ENCODE data around the gene CFB.
A peak's percentile ranks its signal among the peaks of the same experiment; 100 is the strongest.

The CFB gene

DNA sequence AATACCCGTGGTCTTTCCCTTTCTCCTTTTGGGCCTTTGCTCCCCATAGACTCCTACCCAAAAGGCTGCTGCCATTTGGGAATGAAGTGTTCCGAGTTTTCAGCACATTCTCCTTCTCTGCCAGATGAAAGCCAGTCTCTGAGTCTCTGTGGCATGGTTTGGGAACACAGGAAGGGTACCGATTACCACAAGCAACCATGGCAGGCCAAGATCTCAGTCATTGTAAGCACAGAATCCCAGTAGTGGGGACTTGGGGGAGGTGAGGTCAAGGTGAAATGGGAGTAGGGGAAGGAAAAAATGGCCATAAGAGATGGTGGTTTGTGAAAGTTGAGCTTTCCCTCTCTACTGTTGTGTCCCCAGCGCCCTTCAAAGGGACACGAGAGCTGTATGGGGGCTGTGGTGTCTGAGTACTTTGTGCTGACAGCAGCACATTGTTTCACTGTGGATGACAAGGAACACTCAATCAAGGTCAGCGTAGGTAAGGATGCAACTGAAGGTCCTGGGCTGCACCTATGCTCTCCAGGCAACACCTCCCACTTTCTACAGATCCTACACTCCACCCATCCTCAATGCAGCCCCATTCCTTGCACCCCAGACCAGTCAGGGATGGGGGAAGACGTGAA, 4.1 kb downstream of the CFB start:
- DNase-seq, result no peak

DNA sequence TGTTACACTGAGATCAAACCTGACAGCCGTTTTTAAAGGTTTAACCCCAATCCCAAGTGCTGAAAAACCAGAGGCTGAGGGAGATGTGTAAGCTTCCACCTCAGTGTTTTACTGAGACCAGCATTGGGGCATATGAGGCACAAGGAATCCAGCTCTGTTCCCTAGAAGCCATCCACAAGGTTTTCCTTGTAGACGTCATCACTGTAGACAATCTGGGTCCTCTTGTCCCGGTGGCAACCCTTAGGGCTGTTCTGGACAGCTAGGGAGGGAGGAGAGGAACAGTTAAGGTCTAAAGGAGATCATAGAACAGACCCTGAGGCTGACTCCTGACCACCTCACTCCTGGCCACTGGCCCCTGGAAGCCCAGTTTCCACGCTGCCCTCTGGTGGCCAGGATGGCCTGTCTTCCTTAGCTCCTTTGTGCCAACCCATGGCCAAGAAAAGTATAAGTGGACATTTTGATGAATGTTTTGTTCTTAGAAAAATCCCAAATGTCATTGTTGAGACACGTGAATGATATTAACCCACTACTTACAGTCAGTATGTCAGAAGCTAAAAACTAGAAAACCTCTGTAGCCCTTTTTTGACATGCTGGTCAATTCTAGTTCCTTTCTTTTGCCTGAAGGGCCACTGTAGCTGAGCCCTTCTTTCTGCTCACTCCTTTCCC, 6.4 kb downstream of the CFB start:
- DNase-seq, result peak; percentile 51

DNA sequence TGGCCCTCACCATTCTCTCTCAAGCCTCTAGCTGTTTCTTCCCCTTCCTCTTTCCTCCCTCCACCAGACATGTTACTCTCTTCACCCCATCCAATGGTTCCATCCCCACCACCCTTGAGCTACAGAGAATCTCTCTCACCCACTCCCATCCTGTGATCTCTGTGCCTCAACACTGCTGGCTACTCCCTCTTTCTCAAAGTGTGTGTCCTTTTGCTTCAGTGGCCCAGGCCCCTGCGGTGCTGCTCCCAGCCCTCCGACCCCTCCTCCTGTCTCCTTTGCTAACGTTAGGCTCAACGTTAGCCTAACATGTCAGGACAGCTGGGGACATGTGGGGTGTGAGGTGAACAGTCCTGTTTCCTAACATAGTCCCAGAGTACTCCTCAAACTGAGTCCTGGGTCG, 7.0 kb downstream of the CFB start:
- DNase-seq, result no peak

DNA sequence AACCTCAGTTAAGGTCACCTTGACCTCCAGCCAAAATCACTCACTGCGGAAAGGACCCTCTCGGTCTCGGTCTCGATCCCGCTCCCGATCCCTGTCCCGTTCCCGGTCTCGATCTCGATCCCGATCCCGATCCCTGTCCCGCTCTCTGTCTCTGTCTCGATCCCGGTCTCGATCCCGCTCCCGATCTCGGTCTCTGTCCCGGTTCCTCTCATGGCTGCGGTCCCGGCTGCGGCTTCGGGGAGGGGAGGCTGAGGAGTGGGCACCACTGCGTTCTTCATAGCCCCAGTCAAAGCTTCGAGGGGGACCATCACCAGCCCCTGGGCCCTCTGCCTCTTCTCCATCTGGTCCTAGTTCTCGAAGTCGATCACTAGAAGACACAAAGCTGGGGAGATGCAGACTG, 8.6 kb downstream of the CFB start:
- DNase-seq, result no peak

DNA sequence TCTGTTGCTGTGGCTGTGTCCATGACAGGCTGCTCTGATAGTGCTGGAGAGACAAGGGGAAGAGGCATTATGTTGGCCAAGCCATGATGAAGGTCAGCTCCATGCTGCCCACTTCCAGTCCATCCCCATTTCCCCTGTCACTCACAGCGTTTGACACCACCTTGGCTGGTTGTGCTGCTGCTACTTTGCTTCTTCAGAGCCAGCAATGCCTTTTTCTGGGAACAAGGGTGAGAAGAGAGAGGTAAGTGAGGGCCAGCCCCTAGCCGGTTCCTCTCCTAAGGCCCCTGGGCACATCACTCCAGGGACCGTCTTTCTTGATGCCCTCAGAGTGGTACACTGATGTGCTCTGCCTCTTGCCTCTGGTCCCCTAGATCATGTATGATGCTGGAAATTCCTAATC, 10.9 kb downstream of the CFB start:
- no peak for DNase-seq

DNA sequence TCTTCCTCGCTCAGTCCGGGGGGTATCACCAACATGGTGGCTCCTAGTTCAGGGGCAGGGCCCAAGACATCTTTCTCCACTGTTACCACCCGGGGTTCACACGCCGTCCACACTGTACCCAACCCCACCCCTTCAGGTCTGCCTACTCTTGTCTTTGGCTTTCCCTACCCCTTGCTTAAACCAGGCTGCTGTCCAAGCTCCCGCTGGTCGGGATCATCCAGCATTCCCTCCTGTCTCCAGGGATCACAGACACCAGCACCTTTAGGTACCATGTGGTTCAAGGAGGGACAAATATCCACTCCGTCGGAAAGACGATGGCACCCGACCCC, 12.5 kb downstream of the CFB start:
- DNase-seq, result no peak

DNA sequence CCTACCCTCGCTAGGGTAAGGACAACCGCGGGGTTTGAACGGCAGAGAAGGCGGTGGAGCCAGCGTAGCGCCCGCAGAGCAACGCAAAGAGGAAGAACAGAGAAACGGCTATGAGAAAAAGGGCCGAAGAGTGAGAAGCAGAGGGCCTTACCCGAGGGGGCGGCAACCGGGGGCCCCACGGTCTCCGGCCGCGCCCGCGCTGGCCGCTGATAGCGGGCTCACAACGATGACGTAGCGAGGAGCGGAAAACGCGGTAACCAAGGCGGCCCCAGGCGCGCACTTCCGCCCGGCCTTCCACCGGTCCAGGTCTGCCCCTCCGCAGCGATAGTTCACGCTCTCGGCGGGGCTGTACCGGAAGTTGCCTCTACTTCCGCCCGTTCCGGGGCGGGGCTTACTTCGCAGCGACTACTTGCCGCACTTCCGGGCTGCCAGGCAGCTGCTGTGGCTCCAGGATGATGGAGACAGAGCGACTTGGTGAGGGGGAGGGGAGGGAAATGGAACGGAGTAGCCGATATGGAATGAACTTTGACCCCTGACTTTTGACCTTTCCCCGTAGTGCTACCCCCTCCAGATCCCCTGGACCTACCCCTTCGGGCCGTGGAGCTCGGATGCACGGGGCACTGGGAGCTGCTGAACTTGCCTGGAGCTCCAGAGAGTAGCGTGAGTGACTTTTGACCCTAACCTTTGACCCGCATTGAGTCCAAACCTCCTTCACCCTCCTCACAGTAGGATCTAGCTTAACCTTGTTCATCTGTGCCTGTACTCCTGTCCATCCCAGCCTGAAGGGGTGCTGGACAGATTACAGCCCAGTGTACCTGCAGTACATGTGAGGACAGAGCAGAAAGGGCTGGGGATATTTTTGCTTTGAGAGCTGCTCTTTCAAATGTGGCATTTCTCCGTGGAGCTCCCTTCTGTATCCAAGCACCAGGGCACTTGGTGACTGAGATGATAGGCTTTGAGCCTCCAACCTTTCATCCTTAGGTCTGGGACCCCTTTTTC, 13.1 kb downstream of the CFB start, which contains the start of the genes NELFE and SKIC2:
NELFE (minus strand) TSS at position 231 of the 999 bp plus-strand sequence. CDS start 525 bp downstream, outside the sequence.
SKIC2 (plus strand) TSS at position 435 of the 999 bp plus-strand sequence; CDS start at position 453, 18 bp downstream.
- peak; percentile 99 for DNase-seq

DNA sequence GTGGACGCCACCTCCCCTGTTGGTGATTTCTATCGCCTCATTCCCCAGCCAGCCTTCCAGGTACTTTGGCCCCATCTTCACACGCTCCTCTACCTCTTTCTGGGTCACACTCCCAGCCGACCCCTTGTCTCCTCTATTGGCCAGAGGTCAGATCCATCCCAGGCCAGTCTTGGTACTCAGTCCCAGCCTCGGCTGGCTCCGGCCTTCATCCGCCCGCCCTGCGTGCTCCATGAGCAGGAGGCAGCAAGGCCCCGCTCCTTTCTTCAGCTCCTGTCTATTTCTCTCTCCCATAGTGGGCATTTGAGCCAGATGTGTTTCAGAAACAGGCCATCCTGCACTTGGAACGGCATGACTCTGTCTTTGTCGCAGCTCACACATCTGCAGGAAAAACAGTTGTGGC, 15.7 kb downstream of the CFB start:
- no peak for DNase-seq

DNA sequence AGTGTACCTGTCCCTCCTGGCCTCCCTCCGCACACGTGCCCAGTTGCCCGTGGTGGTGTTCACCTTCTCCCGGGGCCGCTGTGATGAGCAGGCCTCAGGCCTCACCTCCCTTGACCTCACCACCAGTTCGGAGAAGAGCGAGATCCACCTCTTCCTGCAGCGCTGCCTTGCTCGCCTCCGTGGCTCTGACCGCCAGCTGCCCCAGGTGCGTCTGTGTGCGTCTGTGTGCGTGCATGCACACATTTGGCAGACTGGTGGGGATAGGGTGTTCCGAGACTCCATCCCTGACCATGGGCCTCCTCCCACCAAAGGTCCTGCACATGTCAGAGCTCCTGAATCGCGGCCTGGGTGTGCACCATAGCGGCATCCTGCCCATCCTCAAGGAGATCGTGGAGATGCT, 18.0 kb downstream of the CFB start:
- DNase-seq, result no peak

DNA sequence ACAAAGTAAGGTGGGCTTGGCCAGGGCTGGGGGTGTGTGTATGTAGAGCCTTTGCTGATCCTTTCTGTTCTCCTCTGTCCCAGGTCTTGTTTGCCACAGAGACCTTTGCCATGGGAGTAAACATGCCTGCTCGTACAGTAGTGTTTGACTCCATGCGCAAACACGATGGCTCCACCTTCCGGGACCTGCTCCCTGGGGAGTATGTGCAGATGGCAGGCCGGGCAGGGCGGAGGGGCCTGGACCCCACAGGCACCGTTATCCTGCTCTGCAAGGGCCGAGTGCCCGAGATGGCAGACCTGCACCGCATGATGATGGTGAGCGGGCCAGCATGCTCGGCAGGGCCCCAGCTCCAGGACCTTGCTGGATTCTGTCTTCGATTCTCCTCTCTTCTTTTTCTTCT, 19.8 kb downstream of the CFB start:
- no peak for DNase-seq

DNA sequence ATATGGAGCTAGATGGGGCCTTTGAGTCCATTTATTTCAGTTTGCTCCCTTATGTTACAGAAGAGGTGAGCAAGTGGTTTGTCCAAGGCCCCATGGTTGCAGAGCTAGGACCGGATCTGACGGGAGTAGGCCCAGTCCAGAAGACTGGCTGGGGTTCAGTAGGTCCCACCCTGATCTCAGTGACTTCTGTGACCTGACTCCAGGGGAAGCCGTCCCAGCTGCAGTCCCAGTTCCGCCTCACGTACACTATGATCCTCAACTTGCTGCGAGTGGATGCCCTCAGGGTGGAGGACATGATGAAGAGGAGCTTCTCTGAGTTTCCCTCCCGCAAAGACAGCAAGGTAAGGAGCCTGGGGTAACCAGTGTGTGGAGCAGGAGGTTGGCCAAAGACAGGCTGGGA, 20.6 kb downstream of the CFB start:
- no peak for DNase-seq

DNA sequence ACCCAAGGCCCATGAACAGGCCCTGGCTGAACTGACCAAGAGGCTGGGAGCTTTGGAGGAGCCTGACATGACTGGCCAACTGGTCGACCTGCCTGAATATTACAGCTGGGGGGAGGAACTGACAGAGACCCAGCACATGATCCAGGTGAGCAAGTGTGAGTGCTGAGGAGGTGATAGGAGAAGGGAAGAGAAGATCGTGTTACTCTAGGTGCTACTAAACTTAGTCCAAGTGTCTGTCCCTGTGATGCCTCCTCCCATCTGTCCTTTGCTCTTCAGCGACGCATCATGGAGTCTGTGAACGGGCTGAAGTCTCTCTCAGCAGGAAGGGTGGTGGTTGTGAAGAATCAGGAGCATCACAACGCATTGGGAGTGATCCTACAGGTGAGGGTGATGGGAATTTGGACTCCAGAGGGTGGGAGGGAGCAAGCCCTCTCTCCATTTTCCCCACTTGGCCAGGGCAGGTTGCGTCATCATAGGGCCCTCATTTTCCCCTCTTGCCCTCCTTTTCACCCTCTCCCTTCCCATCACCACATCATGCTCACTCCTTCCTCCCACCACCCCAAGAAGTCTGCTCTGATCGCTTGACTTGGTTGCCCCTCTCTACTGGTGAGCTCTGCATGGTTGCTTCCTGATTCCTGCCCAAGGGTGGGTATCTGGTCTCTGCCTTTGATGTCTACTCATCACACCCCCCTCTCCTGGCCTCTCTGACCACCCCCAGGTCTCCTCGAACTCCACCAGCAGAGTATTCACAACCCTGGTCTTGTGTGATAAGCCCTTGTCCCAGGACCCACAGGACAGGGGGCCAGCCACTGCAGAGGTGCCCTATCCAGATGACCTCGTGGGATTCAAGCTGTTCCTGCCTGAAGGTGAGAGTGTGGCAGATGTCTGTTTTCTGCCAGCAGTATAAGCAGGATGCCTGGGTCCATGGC, 21.4 kb downstream of the CFB start:
- DNase-seq, result no peak

DNA sequence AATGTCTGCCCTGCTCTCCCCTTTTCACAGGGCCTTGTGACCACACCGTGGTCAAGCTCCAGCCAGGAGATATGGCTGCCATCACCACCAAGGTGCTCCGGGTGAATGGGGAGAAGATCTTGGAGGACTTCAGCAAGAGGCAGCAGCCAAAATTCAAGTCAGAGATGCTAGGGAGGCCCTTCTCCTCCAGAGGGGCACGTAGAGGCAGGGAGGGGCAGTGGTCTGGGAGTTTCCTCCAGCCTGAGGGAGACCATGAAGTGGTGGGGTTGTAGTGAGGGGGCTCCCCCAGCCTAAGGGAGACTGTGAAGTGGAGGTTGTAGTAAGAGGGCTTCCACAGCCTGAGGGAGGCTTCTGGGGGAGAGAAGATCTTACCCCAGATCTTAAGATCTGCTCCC, 22.0 kb downstream of the CFB start:
- no peak for DNase-seq

DNA sequence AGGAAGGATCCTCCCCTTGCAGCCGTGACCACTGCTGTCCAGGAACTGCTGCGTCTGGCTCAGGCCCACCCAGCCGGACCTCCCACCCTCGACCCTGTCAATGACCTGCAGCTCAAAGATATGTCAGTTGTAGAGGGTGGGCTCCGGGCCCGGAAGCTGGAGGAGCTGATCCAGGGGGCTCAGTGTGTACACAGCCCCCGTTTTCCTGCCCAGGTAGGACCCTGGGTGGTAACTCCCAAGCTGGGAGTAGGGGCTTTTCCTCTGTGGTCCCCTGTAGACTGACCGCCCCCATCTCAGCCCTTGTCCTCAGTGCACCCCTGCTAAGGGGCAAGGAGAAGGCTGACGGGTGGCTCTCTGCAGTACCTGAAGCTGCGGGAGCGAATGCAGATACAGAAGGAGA, 22.4 kb downstream of the CFB start:
- DNase-seq, result no peak

DNA sequence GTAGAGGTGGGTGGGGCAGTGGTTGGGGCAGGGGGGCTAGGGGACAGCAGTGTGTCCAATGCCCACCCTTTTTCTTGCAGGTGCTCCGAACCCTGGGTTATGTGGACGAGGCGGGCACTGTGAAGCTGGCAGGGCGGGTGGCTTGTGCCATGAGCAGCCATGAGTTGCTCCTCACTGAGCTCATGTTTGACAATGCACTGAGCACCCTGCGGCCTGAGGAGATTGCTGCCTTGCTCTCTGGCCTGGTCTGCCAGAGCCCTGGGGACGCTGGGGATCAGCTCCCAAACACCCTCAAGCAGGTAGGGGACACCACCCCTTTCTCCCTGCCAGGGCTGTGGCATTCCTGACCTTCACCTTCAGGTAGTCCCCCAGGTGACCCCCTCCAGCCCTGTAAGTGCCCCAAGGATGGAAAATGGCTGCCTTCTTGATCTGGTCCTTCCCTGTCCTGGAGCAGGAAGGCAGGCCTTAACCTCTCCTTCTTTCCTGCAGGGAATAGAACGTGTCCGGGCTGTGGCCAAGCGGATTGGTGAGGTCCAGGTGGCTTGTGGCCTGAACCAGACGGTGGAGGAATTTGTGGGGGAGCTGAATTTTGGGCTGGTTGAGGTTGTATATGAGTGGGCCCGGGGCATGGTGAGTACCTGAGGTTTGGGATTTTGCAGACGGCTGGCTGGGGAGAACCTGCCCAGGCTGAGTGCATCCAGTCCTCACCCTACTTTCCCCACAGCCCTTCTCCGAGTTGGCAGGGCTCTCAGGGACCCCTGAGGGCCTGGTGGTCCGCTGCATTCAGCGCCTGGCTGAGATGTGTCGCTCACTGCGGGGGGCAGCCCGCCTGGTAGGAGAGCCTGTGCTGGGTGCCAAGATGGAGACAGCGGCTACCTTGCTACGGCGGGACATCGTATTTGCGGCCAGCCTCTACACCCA, 23.2 kb downstream of the CFB start:
- DNase-seq, result no peak

DNA sequence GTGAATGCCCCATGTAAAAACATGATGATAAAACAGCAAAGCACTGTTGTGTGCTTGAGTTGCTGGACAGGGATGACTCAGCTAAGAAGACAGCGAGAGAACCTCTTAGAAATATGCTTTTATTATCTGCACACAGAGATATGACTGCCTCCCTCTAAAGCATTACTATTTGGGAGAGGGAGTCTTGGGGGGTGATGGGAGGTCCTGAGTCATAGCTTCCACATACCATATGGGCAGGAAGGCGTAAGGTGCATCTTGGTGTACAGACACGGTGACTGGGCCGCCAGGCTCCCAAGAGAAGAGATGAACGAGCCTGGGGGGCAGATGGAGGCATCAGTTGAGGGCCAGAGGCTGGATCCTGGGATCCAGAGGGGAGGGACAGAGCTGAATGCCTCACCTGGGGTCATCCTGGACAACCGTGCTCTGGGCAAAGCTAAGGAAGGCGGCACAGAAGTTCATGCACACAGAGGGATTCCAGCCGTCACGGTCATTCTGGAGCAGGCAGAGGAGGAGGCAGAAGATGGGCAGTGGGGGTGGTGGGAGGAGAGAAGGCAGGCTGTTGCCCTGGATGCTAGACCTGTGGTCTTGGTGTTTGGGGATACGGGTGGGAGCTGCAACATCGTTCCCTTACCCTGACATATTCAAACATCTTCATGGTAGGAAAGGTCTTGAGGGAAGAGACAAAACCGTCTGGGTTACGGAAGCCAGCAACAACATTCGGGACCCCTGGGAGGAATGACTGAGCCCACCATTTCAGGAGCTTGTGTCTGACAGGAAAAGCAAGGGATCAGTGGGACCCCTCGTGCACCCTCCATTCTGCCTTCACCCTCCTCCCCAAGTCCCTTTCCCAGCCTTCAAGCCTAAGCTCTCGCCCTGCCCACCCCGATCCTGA, 24.1 kb downstream of the CFB start:
- no peak for DNase-seq

DNA sequence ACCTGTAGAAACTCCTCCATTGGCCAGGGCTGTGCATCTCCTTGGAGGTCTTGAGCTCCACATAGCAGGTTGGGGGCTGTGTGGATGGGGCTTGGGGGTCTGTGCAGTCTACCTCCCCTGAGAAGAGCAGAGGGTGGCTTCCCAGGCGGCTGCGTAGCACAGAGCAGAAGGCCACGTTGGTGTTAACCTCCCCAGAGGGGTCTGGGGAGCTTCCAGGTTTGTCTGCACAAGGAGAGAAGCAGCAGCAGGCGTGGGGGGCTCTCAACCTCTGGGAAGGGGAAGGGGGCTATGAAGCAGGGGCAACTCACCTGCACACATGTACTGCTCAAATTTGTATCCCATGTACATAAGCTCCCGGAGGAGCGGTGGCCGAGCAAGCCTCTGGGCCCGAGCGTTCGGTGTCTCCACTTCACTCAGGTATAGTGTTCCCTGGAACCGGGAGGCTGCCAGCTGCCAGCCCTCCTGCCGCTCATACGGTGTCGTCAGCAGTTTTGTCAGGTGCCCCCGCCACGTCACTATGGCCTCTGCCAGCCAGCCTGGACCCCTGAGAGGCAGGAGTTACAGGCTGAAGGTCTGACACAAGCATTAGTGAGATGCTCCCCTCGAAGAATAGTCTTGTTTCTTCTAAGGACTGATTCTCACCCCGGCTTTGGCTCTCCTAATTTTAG, 24.8 kb downstream of the CFB start:
- DNase-seq, result no peak

DNA sequence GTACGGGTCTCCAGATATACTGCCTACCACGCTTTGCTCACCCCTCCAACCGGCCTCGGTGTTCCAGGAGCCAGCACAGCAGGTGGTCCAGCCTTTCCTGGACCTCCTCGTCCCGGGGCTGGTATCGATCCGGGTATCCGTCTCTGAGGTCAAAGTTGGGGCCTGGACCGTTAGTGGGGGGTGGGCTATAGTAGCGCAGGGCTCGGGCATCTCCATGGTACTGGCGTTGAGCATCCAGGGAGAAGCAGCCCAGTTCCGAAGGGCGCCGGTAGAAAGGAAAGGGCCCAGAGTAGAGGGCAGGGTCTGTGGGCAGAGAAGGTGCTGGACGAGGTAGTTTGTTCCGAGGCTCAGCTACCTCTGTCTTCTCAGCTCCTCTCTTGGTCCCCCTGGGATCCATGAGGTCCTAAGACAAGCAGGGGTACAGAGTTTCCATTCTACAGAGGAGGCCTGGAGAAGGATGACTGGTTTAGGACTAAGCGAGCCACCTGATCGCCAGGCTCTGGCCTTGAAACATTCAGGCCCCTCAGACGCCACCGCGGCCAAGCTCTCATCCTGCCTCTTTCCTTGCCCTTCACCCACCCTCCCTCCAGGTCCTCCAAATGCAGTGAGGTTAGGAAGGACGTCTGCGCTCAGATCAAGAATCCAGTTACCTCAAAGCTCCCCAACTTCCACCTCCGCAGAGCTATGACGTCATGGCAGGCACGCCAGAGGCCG, 25.5 kb downstream of the CFB start:
- DNase-seq, result no peak
